Measurements from ENCODE around the gene CHIC1. TPM values are rescaled to one million over a fixed set of nuclear protein-coding genes. Genes with fewer than 3 reads are reported as not detected.
A peak's percentile ranks its signal among the peaks of the same experiment; 100 is the strongest.
"Not testable (repeated sequence)": the region's sequence is repeated elsewhere in the genome, so short reads cannot be mapped to it uniquely, and the experiment has no call there.

Gene CHIC1
- total RNA-seq, 2 donors from 2014 or later, result 6.1 to 8.5 TPM

GRCh38 chrX:73561801-73562200, 1.2 kb upstream of the CHIC1 start:
- H3K27me3 ChIP-seq, result no peaks in the 10 kb centered on the region
- H3K27ac ChIP-seq, result no peak overlapping the region
- no peaks in the 10 kb centered on the region for H3K36me3 ChIP-seq
- H3K4me1 ChIP-seq, result no peaks in the 10 kb centered on the region
- intact Hi-C loops (cut with DNase I), result no loop called here
- TF ChIP-seq CTCF (IDR thresholded peaks at IDR 0.05), result no peak
- no peak overlapping the region for H3K9ac ChIP-seq (ENCODE audit: low read depth in 2 of 2, low read length in 2 of 2)
- no peak overlapping the region for H3K4me3 ChIP-seq
- H3K9me3 ChIP-seq, result no peaks in the 10 kb centered on the region
- no peak for DNase-seq

- no peaks in the 10 kb centered on the region for H3K27me3 ChIP-seq
- no peaks in the 10 kb centered on the region for H3K9me3 ChIP-seq
- no peak for DNase-seq
- intact Hi-C loops (cut with DNase I), result no loop called here
- no peaks in the 10 kb centered on the region for H3K36me3 ChIP-seq
- H3K4me3 ChIP-seq, result peak overlapping the region; percentile 46
- TF ChIP-seq CTCF (IDR thresholded peaks at IDR 0.05), result no peak
- H3K9ac ChIP-seq (ENCODE audit: low read depth in 2 of 2, low read length in 2 of 2), result no peak overlapping the region
- peak overlapping the region; percentile 52 for H3K27ac ChIP-seq
- H3K4me1 ChIP-seq, result no peaks in the 10 kb centered on the region
These were observed 539 bp upstream of the CHIC1 start for GRCh38 chrX:73562458-73562857.

- H3K9ac ChIP-seq (ENCODE audit: low read depth in 2 of 2, low read length in 2 of 2), result peak overlapping the region; percentile 57 to 73
- no peaks in the 10 kb centered on the region for H3K27me3 ChIP-seq
- no peaks in the 10 kb centered on the region for H3K4me1 ChIP-seq
- H3K27ac ChIP-seq, result peak overlapping the region; percentile 52
- no peak for TF ChIP-seq CTCF (IDR thresholded peaks at IDR 0.05)
- intact Hi-C loops (cut with DNase I), result no loop called here
- no peak for DNase-seq
- peak overlapping the region; percentile 46 for H3K4me3 ChIP-seq
- H3K36me3 ChIP-seq, result no peaks in the 10 kb centered on the region
- no peaks in the 10 kb centered on the region for H3K9me3 ChIP-seq
These were observed 706 bp downstream of the CHIC1 start for GRCh38 chrX:73563738-73564068.

- no peak overlapping the region for H3K4me3 ChIP-seq
- no peak for DNase-seq
- no peaks in the 10 kb centered on the region for H3K4me1 ChIP-seq
- no peaks in the 10 kb centered on the region for H3K27me3 ChIP-seq
- no peaks in the 10 kb centered on the region for H3K9me3 ChIP-seq
- TF ChIP-seq CTCF (IDR thresholded peaks at IDR 0.05), result no peak
- no peaks in the 10 kb centered on the region for H3K36me3 ChIP-seq
- H3K9ac ChIP-seq (ENCODE audit: low read depth in 2 of 2, low read length in 2 of 2), result no peak overlapping the region
- intact Hi-C loops (cut with DNase I), result no loop called here
- no peak overlapping the region for H3K27ac ChIP-seq
These were observed 14.4 kb downstream of the CHIC1 start for GRCh38 chrX:73577361-73577760.

- Histone ChIP-seq H3K36me3 (no peaks in the 10 kb centered on the region), H3K9me3 (no peaks in the 10 kb centered on the region), H3K9ac (ENCODE audit: low read depth in 2 of 2, low read length in 2 of 2) (no peak overlapping the region), H3K4me1 (no peaks in the 10 kb centered on the region), H3K27ac (no peak overlapping the region), H3K4me3 (no peak overlapping the region), H3K27me3 (no peaks in the 10 kb centered on the region)
- peak; percentile 20 for DNase-seq
- intact Hi-C loops (cut with DNase I), result no loop called here
- no peak for TF ChIP-seq CTCF (IDR thresholded peaks at IDR 0.05)
These were observed 18.1 kb downstream of the CHIC1 start for GRCh38 chrX:73581002-73581628.

GRCh38 chrX:73597758-73598157, 34.8 kb downstream of the CHIC1 start:
- H3K36me3 ChIP-seq; H3K9me3 ChIP-seq; DNase-seq; H3K27ac ChIP-seq; H3K27me3 ChIP-seq; H3K4me1 ChIP-seq; intact Hi-C loops (cut with DNase I); H3K4me3 ChIP-seq; H3K9ac ChIP-seq (ENCODE audit: low read depth in 2 of 2, low read length in 2 of 2): not testable (repeated sequence)
